HG03575 (cell line): Measurements from ENCODE around the gene FA2H.
"Not testable (repeated sequence)": the region's sequence is repeated elsewhere in the genome, so short reads cannot be mapped to it uniquely, and the experiment has no call there.

ENCODE experiments used
- ATAC-seq: cut with Tn5 transposase; IDR thresholded peaks from one replicate; pipeline ENCODE4 v1.9.1; 2021; ENCODE audit not compliant: unreplicated experiment, insufficient number of reproducible peaks, low FRiP score; ENCODE audit errors: extremely low read depth

The FA2H gene

GRCh38 chr16:74774223-74775139, at the start of gene FA2H:
TSS of gene FA2H (minus strand) at chr16:74774820. CDS start at chr16:74774755, 65 bp downstream.
- ATAC-seq: no peak

GRCh38 chr16:74817851-74818250, 43.2 kb upstream of the FA2H start:
- ATAC-seq: no peak

GRCh38 chr16:74813109-74813641, 38.6 kb upstream of the FA2H start:
- no peak for ATAC-seq

- no peak for ATAC-seq
These were observed 37.3 kb upstream of the FA2H start for GRCh38 chr16:74811911-74812310.

- ATAC-seq: not testable (repeated sequence)
These were observed 36.6 kb upstream of the FA2H start for GRCh38 chr16:74811216-74811615.

GRCh38 chr16:74807052-74807646, 32.5 kb upstream of the FA2H start:
- ATAC-seq: no peak

- ATAC-seq: no peak
These were observed 25.7 kb upstream of the FA2H start for GRCh38 chr16:74800216-74800871.

- ATAC-seq: no peak
These were observed 22.8 kb upstream of the FA2H start for GRCh38 chr16:74797414-74797813.

- ATAC-seq: no peak
These were observed 20.5 kb upstream of the FA2H start for GRCh38 chr16:74795104-74795503.

- ATAC-seq: no peak
These were observed 20.0 kb upstream of the FA2H start for GRCh38 chr16:74794668-74795067.

- no peak for ATAC-seq
These were observed 19.0 kb upstream of the FA2H start for GRCh38 chr16:74793571-74793970.

- ATAC-seq: no peak
These were observed 17.6 kb upstream of the FA2H start for GRCh38 chr16:74792225-74792624.

GRCh38 chr16:74791749-74792148, 17.1 kb upstream of the FA2H start:
- ATAC-seq: not testable (repeated sequence)

GRCh38 chr16:74788108-74788507, 13.5 kb upstream of the FA2H start:
- no peak for ATAC-seq

- no peak for ATAC-seq
These were observed 10.4 kb upstream of the FA2H start for GRCh38 chr16:74785031-74785430.

GRCh38 chr16:74778646-74779045, 4.0 kb upstream of the FA2H start:
- ATAC-seq: no peak

GRCh38 chr16:74776926-74777325, 2.3 kb upstream of the FA2H start:
- no peak for ATAC-seq

GRCh38 chr16:74775255-74775654, 635 bp upstream of the FA2H start:
- ATAC-seq: no peak

GRCh38 chr16:74773446-74774222, 986 bp downstream of the FA2H start:
- no peak for ATAC-seq
